Hematopoietic multipotent progenitor cell (in vitro differentiated cells): Measurements from ENCODE around the gene SLC38A9. TPM values are rescaled to one million over a fixed set of nuclear protein-coding genes. Genes with fewer than 3 reads are reported as not detected.

Experiments used
- DNase-seq, 3 donors: peaks; one replicate each; pipeline ENCODE4 v3.0.0-alpha.2; 2011 to 2015; ENCODE audit warnings: low read depth in 2 of 3, low spot score in 2 of 3
- small RNA-seq: library from RNA; depleted of rRNA; stranded (forward); fragments of <200 nt; gene quantifications from one replicate; pipeline ENCODE3, GENCODE V24; 2012
- total RNA-seq: library from RNA; depleted of rRNA; stranded (reverse); fragments of >200 nt; gene quantifications from one replicate; pipeline ENCODE4 v1.2.3, GENCODE V29; 2012

Gene SLC38A9
- total RNA-seq, 1 donor: 18.9 TPM

- no peak for DNase-seq
Measured at GRCh38 chr5:55591686-55592085, 120.4 kb downstream of the SLC38A9 start.

- no peak for DNase-seq
Measured at GRCh38 chr5:55585206-55585610, 126.9 kb downstream of the SLC38A9 start.

GRCh38 chr5:55584398-55585205 is 127.5 kb downstream of the SLC38A9 start:
- no peak for DNase-seq

DNA sequence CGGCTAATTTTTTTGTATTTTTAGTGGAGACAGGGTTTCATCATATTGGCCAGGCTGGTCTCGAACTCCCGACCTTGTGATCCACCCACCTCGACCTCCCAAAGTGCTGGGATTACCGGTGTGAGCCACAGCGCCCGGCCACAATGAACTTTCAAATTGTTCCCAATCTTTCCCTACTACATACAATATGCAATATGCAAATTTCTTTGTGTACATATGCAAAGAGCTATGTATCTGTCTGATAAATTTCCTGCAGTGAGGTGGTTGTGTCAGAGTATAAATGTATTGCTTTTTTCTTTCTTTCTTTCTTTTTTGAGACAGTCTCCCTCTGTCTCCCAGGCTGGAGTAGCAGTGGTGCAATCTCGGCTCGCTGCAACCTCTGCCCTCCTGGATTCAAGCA is 128.5 kb downstream of the SLC38A9 start:
- no peak for DNase-seq

DNA sequence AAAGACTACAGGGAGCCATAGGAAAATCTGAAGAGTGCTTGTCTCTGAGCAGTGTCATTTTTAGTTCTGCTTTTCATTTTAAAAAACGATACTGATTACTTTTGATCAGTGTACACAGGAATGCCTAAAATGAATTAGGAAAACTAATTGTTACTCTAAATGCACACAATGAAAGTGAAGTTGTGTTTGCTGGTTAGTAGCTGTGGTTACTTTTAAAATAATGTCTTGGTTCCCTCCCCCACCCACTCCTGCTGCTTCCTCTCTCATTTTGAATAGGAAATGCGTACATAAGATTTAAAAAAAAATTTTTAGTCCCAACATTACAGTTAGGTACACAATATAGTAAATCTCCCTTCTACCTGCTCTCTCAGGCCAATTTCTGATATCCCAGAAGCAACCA is 129.9 kb downstream of the SLC38A9 start:
- DNase-seq: peak in 1 of 3 donors; percentile 74

DNA sequence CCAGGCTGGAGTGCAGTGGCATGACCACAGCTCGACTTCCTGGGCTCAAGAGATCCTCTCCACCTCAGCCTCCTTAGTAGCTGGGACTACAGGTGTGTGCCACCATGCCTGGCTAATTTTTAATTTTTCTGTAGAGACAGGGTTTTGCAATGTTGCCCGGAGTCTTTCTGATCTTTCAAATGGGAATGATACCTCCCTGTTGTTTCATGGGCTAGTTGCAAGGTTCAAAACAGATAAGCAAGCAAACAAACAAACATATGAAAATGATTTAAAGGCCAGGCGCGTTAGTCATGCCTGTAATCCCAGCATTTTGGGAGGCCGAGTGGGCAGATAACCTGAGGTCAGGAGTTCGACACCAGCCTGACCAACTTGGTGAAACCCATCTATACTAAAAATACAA is 132.1 kb downstream of the SLC38A9 start:
- DNase-seq: no peak

- no peak for DNase-seq
Measured at GRCh38 chr5:55578771-55579170, 133.4 kb downstream of the SLC38A9 start.

DNA sequence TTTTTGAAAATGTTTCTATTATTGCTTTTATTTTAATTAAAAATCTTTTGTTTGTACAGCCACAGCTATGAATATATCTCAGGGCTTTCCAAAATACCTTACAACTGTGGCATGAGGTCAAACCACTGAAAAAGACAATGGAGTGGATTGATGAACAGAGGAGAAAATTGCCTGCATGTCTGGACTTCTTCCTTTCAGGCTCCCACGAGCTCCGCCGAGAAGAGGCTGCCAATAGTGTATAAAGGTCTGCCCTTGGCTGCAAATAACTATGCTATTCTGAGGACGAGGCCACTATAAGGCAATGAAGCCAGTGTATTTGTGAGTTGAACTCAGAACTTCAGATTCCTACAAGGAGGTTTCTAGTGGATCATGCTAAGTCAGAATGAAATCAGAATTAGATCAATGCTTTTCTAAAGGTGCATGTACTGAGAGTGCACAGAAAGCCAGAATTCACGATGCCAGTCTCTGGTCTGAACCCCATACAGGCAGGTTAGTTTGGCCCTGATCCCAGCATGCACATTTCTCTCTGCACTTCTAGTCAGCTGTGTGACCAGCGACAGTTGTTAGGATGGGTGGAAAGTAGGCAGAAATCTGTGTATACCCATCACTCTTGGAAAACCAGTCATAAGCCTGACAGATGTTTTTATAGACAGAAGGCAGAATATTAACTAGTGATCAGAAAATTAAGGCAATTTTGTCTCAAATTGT is 134.6 kb downstream of the SLC38A9 start:
- DNase-seq: no peak

DNA sequence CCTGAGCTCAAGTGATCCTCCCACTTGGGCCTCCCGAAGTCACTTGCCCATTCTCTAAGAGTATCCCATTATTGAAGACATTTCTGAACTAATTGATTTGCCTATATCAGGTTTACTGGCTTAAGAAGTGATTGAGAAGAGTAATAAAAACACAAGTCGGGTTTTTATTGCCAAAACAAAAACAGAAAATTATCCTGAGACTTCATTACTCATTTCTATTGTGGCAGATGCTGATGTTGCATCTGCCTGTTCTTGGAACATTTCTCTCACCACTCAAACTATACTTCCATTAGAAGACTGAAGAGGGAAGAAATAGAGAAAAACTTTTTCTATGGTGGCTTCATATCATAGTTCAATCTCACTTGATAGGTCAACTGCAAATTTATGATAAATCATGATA is 135.5 kb downstream of the SLC38A9 start:
- no peak for DNase-seq

Small RNA genes lying within 50 kb of the gene (small RNA-seq; reads per million reads assigned to genes)
- gene AC016632.1: not detected

Other genes with a start within 250 kb of the SLC38A9 start
- gene PLPP1, start 177.4 kb downstream of the SLC38A9 start, total RNA-seq: 2.4 TPM
- gene DDX4, start 25.7 kb upstream of the SLC38A9 start, total RNA-seq: not detected
- not detected for gene IL31RA, start 139.0 kb upstream of the SLC38A9 start, total RNA-seq